HCT116 (cell line): ENCODE data around the gene CD27. TPM values are rescaled to one million over a fixed set of nuclear protein-coding genes. Genes with fewer than 3 reads are reported as not detected.

ENCODE experiments used
- ATAC-seq: fragments of 200-7000 bp; cut with Tn5 transposase; 2 replicates; pipeline ENCODE4 v1.9.1; 2020; ENCODE audit warnings: mild to moderate bottlenecking, moderate library complexity
- BruUV-seq: library from RNA; stranded (reverse); fragments of 400-500 nt; replicated peaks from 2 replicates; lab custom pipeline; 2021; lab: Mats Ljungman, UMichigan
- CTCF ChIA-PET: fragments of 300-600 bp; sonication (Branson Sonifier 250); formaldehyde crosslinking; loops from one replicate; lab custom pipeline; 2021; ENCODE audit warnings: antibody characterized with exemption; lab: Charles Lee
- POLR2A ChIA-PET: fragments of 300-600, 350-600 bp; sonication (Branson Sonifier 250); formaldehyde crosslinking; loops from one replicate; lab custom pipeline; 2021; ENCODE audit warnings: antibody characterized with exemption; lab: Charles Lee
- RAD21 ChIA-PET, 2 experiments: fragments of 300-600 bp; sonication (Branson Sonifier 250); formaldehyde crosslinking; loops; one replicate each; lab custom pipeline; 2023; ENCODE audit warnings: low total read pairs in 2 of 2; ENCODE audit not compliant: uncharacterized antibody in 2 of 2, unreplicated experiment in 2 of 2, low non-redundant PET in 1 of 2; lab: Charles Lee
- DNase-seq: peaks from one replicate; pipeline ENCODE4 v3.0.0-alpha.2; 2010; ENCODE audit warnings: low read depth, low spot score
- H2AFZ ChIP-seq: fragments of 200-600 bp; shearing (Covaris generic), sonication (generic); 2 replicates; pipeline ENCODE4 v1.6.1; 2017; ENCODE audit warnings: low read depth, mixed run types, mixed read lengths, antibody characterized with exemption, low read length; ENCODE audit not compliant: poor library complexity, severe bottlenecking
- H3K27ac ChIP-seq: 2 replicates; pipeline ENCODE4 v1.5.1; 2012; ENCODE audit warnings: low read depth, low read length
- H3K27me3 ChIP-seq: fragments of 200-600 bp; sonication (generic); 2 replicates; pipeline ENCODE4 v1.6.1; 2016; ENCODE audit warnings: mixed run types, low read length, mixed read lengths; ENCODE audit not compliant: insufficient read depth
- H3K36me3 ChIP-seq, 2 experiments: fragments of 200-500 bp in 1 of 2; fragments of 200-600 bp in 1 of 2; sonication (Bioruptor generic) in 1 of 2; sonication (generic) in 1 of 2; 2 replicates each; pipeline versions ENCODE4 v1.5.1 to v1.6.1; 2014 to 2016; ENCODE audit warnings: low read length in 2 of 2, inconsistent platforms in 1 of 2, mixed read lengths in 1 of 2, mixed run types in 1 of 2; ENCODE audit not compliant: insufficient read depth in 2 of 2, control insufficient read depth in 1 of 2
- H3K4me1 ChIP-seq, 2 experiments: fragments of 200-600 bp in 1 of 2; sonication (generic) in 1 of 2; 2 replicates each; pipeline versions ENCODE4 v1.5.1 to v1.6.1; 2012 to 2017; ENCODE audit warnings: low read length in 2 of 2, inconsistent platforms in 1 of 2, mild to moderate bottlenecking in 1 of 2, mixed read lengths in 1 of 2, mixed run types in 1 of 2, moderate library complexity in 1 of 2; ENCODE audit not compliant: insufficient read depth in 2 of 2, control insufficient read depth in 1 of 2
- H3K4me2 ChIP-seq: fragments of 200-600 bp; sonication (generic); 2 replicates; pipeline ENCODE4 v1.6.1; 2017; ENCODE audit warnings: mixed run types, low read length, mixed read lengths
- H3K4me3 ChIP-seq, 2 experiments: fragments of 200-600 bp in 1 of 2; sonication (generic) in 1 of 2; replicated peaks in 1 of 2; 2 replicates each; pipeline ENCODE4 v1.5.1; 2011 to 2016; ENCODE audit warnings: low read length in 2 of 2, control low read depth in 1 of 2, low read depth in 1 of 2, mild to moderate bottlenecking in 1 of 2, mixed read lengths in 1 of 2, mixed run types in 1 of 2
- H3K79me2 ChIP-seq: fragments of 200-600 bp; sonication (generic); 2 replicates; pipeline ENCODE4 v1.6.1; 2017; ENCODE audit warnings: mild to moderate bottlenecking, mixed run types, low read length, moderate library complexity, mixed read lengths; ENCODE audit not compliant: insufficient read depth
- H3K9ac ChIP-seq: fragments of 200-600 bp; sonication (generic); 2 replicates; pipeline ENCODE4 v1.6.1; 2016; ENCODE audit warnings: low read length, mixed read lengths
- H3K9me2 ChIP-seq: fragments of 200-600 bp; sonication (generic), shearing (Covaris generic); 2 replicates; pipeline ENCODE4 v1.6.1; 2017; ENCODE audit warnings: mixed run types, mild to moderate bottlenecking, moderate library complexity; ENCODE audit not compliant: insufficient read depth
- H3K9me3 ChIP-seq, 2 experiments: fragments of 200-500 bp in 1 of 2; fragments of 200-600 bp in 1 of 2; sonication (Bioruptor generic) in 1 of 2; sonication (generic) in 1 of 2; 2 replicates each; pipeline ENCODE4 v1.6.1; 2014 to 2017; ENCODE audit warnings: low read length in 2 of 2, mixed read lengths in 2 of 2, inconsistent platforms in 1 of 2, low read depth in 1 of 2, mild to moderate bottlenecking in 1 of 2, mixed run types in 1 of 2, moderate library complexity in 1 of 2; ENCODE audit not compliant: control insufficient read depth in 1 of 2, insufficient read depth in 1 of 2
- H4K20me1 ChIP-seq: fragments of 200-600 bp; sonication (generic), shearing (Covaris generic); 2 replicates; pipeline ENCODE4 v1.6.1; 2017; ENCODE audit warnings: mixed run types, mild to moderate bottlenecking, moderate library complexity; ENCODE audit not compliant: insufficient read depth
- CBX3 ChIP-seq: IDR thresholded peaks from 2 replicates; pipeline ENCODE4 v1.6.1; 2012; ENCODE audit warnings: low read depth
- ELF1 ChIP-seq: IDR thresholded peaks from 2 replicates; pipeline ENCODE4 v1.6.1; 2012; ENCODE audit warnings: low read depth, borderline replicate concordance
- POLR2A ChIP-seq: IDR thresholded peaks from 2 replicates; pipeline ENCODE4 v1.7.0; 2011; ENCODE audit warnings: borderline replicate concordance; ENCODE audit not compliant: insufficient read depth, insufficient read length; ENCODE audit errors: extremely low read depth
- SIN3A ChIP-seq: IDR thresholded peaks from 2 replicates; pipeline ENCODE4 v1.6.1; 2012; ENCODE audit warnings: low read depth
- SP1 ChIP-seq: IDR thresholded peaks from 2 replicates; pipeline ENCODE4 v1.6.1; 2012; ENCODE audit warnings: low read depth
- SRF ChIP-seq: IDR thresholded peaks from 2 replicates; pipeline ENCODE4 v1.6.1; 2012; ENCODE audit warnings: low read depth
- ZFX ChIP-seq: fragments of 450-650 bp; IDR thresholded peaks from 2 replicates; pipeline ENCODE4 v1.6.1; 2017
- intact Hi-C: fragments of 100-400 bp; cut with micrococcal nuclease; formaldehyde crosslinking; loops from 2 replicates; pipeline ENCODE4 v1.10.0; 2022
- total RNA-seq: library from RNA; stranded (reverse); gene quantifications from one replicate; pipeline ENCODE4 v1.2.1, GENCODE V29; 2021; ENCODE audit not compliant: unreplicated experiment
- TF ChIP-seq, protein P1 (sequence below): IDR thresholded peaks from 2 replicates; pipeline ENCODE4 v1.6.1; 2011; ENCODE audit warnings: mild to moderate bottlenecking, low read length, moderate library complexity; ENCODE audit not compliant: insufficient replicate concordance; ENCODE audit errors: extremely low read depth
- TF ChIP-seq, protein P2 (sequence below), 3 experiments: fragments of 200-600 bp in 1 of 3; sonication (generic) in 1 of 3; IDR thresholded peaks in 2 of 3; conservative IDR thresholded peaks in 1 of 3; 2 replicates each; pipeline ENCODE4 v1.5.1; 2012 to 2017; ENCODE audit warnings: low read depth in 2 of 3, low read length in 2 of 3, antibody characterized with exemption in 1 of 3, borderline replicate concordance in 1 of 3, control low read depth in 1 of 3, mild to moderate bottlenecking in 1 of 3, mixed read lengths in 1 of 3, mixed run types in 1 of 3, moderate library complexity in 1 of 3; ENCODE audit not compliant: insufficient read depth in 1 of 3

Gene CD27
- total RNA-seq, 1 experiment from 2014 or later, result 0.25 TPM

- H3K4me1 ChIP-seq, result peaks cover 0 to 9% of the 10 kb centered on the region in 2 experiments; a peak in 3 of 4 replicates
- no peaks in the 10 kb centered on the region for H3K9me3 ChIP-seq
- BruUV-seq, result no TSS peak
- ATAC-seq (no peak), DNase-seq (no peak)
- no peak overlapping the region for H3K9ac ChIP-seq
- no peaks in the 10 kb centered on the region for H4K20me1 ChIP-seq
- H3K4me3 ChIP-seq, result no peak overlapping the region
- no peaks in the 10 kb centered on the region for H3K27me3 ChIP-seq
- ChIA-PET POLR2A (no interaction called here), CTCF (no interaction called here), RAD21 (no interaction called here)
- no peak overlapping the region for H3K27ac ChIP-seq
- intact Hi-C loops, result no loop called here
- H2AFZ ChIP-seq, result no peak overlapping the region
- H3K36me3 ChIP-seq, result peaks cover 0 to 7% of the 10 kb centered on the region in 2 experiments; a peak in 1 of 4 replicates
- TF ChIP-seq SIN3A, result no peak
- no peak for TF ChIP-seq SRF
- no peak for TF ChIP-seq POLR2A
- no peak for TF ChIP-seq CBX3
- no peaks in the 10 kb centered on the region for H3K79me2 ChIP-seq
- no peaks in the 10 kb centered on the region; the same call in 1 of the 2 replicates for H3K9me2 ChIP-seq
- no peak overlapping the region for H3K4me2 ChIP-seq
Observed at GRCh38 chr12:6418796-6419195, 26.0 kb upstream of the CD27 start.

- no peaks in the 10 kb centered on the region for H3K9me3 ChIP-seq
- no peak overlapping the region for H2AFZ ChIP-seq
- peaks cover 0 to 7% of the 10 kb centered on the region in 2 experiments; a peak in 1 of 4 replicates for H3K36me3 ChIP-seq
- ChIA-PET CTCF (no interaction called here), RAD21 (no interaction called here), POLR2A (no interaction called here)
- no peaks in the 10 kb centered on the region for H3K79me2 ChIP-seq
- H3K9ac ChIP-seq, result no peak overlapping the region
- TF ChIP-seq, protein P1, sequence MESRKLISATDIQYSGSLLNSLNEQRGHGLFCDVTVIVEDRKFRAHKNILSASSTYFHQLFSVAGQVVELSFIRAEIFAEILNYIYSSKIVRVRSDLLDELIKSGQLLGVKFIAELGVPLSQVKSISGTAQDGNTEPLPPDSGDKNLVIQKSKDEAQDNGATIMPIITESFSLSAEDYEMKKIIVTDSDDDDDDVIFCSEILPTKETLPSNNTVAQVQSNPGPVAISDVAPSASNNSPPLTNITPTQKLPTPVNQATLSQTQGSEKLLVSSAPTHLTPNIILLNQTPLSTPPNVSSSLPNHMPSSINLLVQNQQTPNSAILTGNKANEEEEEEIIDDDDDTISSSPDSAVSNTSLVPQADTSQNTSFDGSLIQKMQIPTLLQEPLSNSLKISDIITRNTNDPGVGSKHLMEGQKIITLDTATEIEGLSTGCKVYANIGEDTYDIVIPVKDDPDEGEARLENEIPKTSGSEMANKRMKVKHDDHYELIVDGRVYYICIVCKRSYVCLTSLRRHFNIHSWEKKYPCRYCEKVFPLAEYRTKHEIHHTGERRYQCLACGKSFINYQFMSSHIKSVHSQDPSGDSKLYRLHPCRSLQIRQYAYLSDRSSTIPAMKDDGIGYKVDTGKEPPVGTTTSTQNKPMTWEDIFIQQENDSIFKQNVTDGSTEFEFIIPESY, result no peak
- no peak for TF ChIP-seq ZFX
- TF ChIP-seq, protein P2, sequence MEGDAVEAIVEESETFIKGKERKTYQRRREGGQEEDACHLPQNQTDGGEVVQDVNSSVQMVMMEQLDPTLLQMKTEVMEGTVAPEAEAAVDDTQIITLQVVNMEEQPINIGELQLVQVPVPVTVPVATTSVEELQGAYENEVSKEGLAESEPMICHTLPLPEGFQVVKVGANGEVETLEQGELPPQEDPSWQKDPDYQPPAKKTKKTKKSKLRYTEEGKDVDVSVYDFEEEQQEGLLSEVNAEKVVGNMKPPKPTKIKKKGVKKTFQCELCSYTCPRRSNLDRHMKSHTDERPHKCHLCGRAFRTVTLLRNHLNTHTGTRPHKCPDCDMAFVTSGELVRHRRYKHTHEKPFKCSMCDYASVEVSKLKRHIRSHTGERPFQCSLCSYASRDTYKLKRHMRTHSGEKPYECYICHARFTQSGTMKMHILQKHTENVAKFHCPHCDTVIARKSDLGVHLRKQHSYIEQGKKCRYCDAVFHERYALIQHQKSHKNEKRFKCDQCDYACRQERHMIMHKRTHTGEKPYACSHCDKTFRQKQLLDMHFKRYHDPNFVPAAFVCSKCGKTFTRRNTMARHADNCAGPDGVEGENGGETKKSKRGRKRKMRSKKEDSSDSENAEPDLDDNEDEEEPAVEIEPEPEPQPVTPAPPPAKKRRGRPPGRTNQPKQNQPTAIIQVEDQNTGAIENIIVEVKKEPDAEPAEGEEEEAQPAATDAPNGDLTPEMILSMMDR (IDR thresholded peaks at IDR 0.05 in 2 of 3, conservative IDR thresholded peaks at IDR 0.05 in 1 of 3; ENCODE audit: borderline replicate concordance in 1 of 3, insufficient read depth in 1 of 3, low read depth in 2 of 3, low read length in 2 of 3), result no peak
- no peak for TF ChIP-seq ELF1
- no peak for TF ChIP-seq SP1
- no TSS peak for BruUV-seq
- peaks cover 0 to 11% of the 10 kb centered on the region in 2 experiments; a peak in 3 of 4 replicates for H3K4me1 ChIP-seq
- intact Hi-C loops, result no loop called here
- H3K4me2 ChIP-seq, result no peak overlapping the region
- no peaks in the 10 kb centered on the region; the same call in 1 of the 2 replicates for H3K9me2 ChIP-seq
- no peak overlapping the region for H3K4me3 ChIP-seq
- H3K27ac ChIP-seq, result no peak overlapping the region
- DNase-seq (no peak), ATAC-seq (no peak)
- no peaks in the 10 kb centered on the region for H4K20me1 ChIP-seq
- H3K27me3 ChIP-seq, result no peaks in the 10 kb centered on the region
Observed at GRCh38 chr12:6420364-6420763, 24.4 kb upstream of the CD27 start.
